ENCODE measurements around the gene PARD3.

PARD3 gene

DNA sequence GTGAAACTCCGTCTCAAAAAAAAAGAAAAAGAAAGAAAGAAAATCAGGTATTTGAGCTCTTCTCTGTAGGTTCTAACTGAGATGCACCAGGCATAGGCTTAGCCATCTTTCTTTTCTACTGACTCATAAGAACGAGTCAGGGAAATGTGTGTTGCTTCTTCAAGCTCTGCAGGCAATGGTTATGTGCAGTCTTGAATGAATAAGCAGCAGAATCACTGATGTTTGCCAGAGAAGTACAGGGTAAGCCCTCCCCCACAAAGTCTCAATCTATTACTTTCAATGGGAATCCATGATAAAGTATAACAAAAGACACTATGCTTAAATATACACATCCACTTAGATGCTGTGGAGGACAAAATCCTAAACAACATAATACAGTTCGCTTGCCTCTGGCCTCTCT is 239.2 kb downstream of the PARD3 start:
- no peaks in the 10 kb centered on the region for H3K36me3 Mint-ChIP-seq
- DNase-seq (ENCODE audit: low spot score in 2 of 2) (no peak), ATAC-seq (no peak)
- no peak overlapping the region for H3K4me3 Mint-ChIP-seq
- H3K27ac Mint-ChIP-seq: no peak overlapping the region
- H3K4me1 Mint-ChIP-seq: no peaks in the 10 kb centered on the region
- no peaks in the 10 kb centered on the region for H3K9me3 Mint-ChIP-seq

- ATAC-seq (no peak), DNase-seq (ENCODE audit: low spot score in 2 of 2) (no peak)
- Mint-ChIP-seq H3K36me3 (no peaks in the 10 kb centered on the region), H3K4me1 (no peaks in the 10 kb centered on the region), H3K9me3 (no peaks in the 10 kb centered on the region), H3K27ac (no peak overlapping the region), H3K4me3 (no peak overlapping the region)
These were observed 240.7 kb downstream of the PARD3 start for GRCh38 chr10:34574353-34574934.

- no peak for DNase-seq (ENCODE audit: low spot score in 2 of 2)
- H3K9me3 Mint-ChIP-seq: no peaks in the 10 kb centered on the region
- H3K4me1 Mint-ChIP-seq: no peaks in the 10 kb centered on the region
- H3K27ac Mint-ChIP-seq: no peak overlapping the region
- ATAC-seq: no peak
- H3K36me3 Mint-ChIP-seq: no peaks in the 10 kb centered on the region
- H3K4me3 Mint-ChIP-seq: no peak overlapping the region
These were observed 244.2 kb downstream of the PARD3 start for GRCh38 chr10:34570887-34571286.

DNA sequence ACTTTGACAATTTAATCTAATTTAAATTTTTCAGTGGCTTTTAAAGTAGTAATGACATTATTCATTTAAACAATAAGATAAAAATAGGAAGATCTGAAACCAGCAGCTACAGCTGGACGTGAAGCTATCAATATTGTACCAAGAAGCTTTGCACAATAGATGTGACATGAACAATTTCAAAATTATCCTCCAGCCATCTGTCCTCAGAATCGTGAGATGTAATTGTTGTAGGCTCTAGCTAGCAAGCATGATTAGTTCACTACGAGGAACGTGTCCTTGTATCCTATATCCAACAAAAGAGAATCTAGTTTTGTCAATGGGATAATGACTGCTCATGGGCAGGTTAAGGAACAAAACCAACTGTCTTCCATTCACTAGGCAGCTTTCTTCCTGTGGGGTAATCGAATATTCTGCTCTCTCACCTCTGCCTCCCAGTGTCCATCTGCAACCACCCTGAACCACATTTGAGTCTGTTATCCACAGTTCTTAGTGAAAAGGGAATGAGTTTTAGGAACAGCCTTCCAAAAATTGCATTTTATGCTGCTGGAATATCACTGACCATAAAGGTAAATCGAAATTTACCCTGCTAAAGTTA is 247.3 kb downstream of the PARD3 start:
- Mint-ChIP-seq H3K36me3 (no peaks in the 10 kb centered on the region), H3K9me3 (no peaks in the 10 kb centered on the region), H3K27ac (no peak overlapping the region), H3K4me3 (no peak overlapping the region), H3K4me1 (no peaks in the 10 kb centered on the region)
- ATAC-seq: no peak
- no peak for DNase-seq (ENCODE audit: low spot score in 2 of 2)

- H3K36me3 Mint-ChIP-seq: no peaks in the 10 kb centered on the region
- ATAC-seq (no peak), DNase-seq (ENCODE audit: low spot score in 2 of 2) (no peak)
- H3K4me1 Mint-ChIP-seq: no peaks in the 10 kb centered on the region
- H3K4me3 Mint-ChIP-seq: no peak overlapping the region
- no peaks in the 10 kb centered on the region for H3K9me3 Mint-ChIP-seq
- H3K27ac Mint-ChIP-seq: no peak overlapping the region
These were observed 249.2 kb downstream of the PARD3 start for GRCh38 chr10:34565934-34566333.

DNA sequence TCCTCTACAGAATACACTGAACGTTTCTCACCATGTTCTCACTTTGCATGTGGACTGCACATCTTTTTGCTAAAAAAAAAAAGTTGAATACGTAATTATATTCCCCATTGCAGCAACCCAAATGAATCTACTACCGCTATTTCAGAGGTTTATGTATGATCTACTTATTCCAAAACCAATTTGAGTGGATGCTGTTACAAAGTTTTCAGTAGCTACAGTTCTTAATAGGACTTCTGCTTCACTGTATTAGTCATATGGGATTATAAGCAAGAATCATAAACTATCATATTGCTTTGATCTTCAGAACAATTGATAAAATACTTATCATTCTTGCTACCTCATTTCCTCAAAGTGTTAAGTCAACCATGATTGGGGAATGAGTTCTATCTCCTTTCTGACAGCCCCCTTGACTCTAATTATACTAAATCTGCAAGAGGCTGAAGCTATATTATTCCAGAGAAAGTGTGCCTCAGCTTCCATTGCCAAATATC is 257.0 kb downstream of the PARD3 start:
- DNase-seq (ENCODE audit: low spot score in 2 of 2) (no peak), ATAC-seq (no peak)
- Mint-ChIP-seq H3K4me3 (no peak overlapping the region), H3K4me1 (no peaks in the 10 kb centered on the region), H3K27ac (no peak overlapping the region), H3K9me3 (no peaks in the 10 kb centered on the region), H3K36me3 (no peaks in the 10 kb centered on the region)

- ATAC-seq: no peak
- Mint-ChIP-seq H3K4me3 (no peak overlapping the region), H3K9me3 (no peaks in the 10 kb centered on the region), H3K36me3 (no peaks in the 10 kb centered on the region), H3K4me1 (no peaks in the 10 kb centered on the region), H3K27ac (no peak overlapping the region)
- DNase-seq (ENCODE audit: low spot score in 2 of 2): no peak
These were observed 257.9 kb downstream of the PARD3 start for GRCh38 chr10:34557173-34557572.

DNA sequence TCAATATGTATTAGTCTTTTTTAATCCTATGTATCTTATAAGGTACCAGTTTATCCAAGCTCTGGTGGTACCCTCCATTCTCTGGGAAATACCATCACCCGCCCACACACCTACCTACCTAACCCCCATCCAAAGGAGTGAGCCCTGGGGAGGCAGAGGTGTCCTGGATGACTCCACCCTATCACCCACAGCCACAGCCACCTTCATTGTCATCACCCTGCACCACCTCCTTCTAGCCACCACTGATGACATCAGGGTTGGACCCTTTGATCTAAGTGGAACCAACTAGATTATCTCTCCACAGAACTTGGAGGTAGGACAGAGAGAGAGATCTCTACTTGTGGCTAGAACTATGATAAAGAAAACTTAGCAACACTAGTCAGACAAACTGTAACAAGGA is 259.4 kb downstream of the PARD3 start:
- Mint-ChIP-seq H3K4me3 (no peak overlapping the region), H3K27ac (no peak overlapping the region)

DNA sequence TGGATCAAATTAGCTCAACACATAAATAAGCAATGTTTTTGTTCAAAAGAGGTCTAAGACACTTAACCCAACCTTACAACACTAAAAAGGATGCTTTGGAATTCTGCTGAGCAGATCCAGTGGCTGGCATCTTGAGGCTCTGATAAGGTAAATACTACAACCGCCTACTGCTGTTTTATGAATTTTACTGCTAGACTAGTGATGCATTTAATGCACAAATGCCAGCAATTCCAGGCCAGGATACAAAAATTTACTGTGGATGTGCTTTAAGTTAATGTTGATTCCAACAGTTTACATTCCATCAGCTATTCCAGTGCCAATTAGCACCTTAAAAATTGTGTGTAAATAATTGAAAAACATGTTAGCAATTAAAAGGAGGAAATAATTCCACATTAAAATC is 261.3 kb downstream of the PARD3 start:
- Mint-ChIP-seq H3K9me3 (peaks cover 3% of the 10 kb centered on the region), H3K27ac (no peak overlapping the region)

More for the DNA sequence above, 259.4 kb downstream of the PARD3 start:
- Mint-ChIP-seq H3K4me1 (no peaks in the 10 kb centered on the region), H3K36me3 (no peaks in the 10 kb centered on the region), H3K9me3 (peaks cover 3% of the 10 kb centered on the region)
- DNase-seq (ENCODE audit: low spot score in 2 of 2) (no peak), ATAC-seq (no peak)

GRCh38 chr10:34551295-34551694 is 263.8 kb downstream of the PARD3 start:
- DNase-seq (ENCODE audit: low spot score in 2 of 2): no peak

More for the DNA sequence above, 261.3 kb downstream of the PARD3 start:
- H3K36me3 Mint-ChIP-seq: no peaks in the 10 kb centered on the region
- H3K4me3 Mint-ChIP-seq: no peak overlapping the region
- no peaks in the 10 kb centered on the region for H3K4me1 Mint-ChIP-seq
- no peak for ATAC-seq
- DNase-seq (ENCODE audit: low spot score in 2 of 2): no peak

DNA sequence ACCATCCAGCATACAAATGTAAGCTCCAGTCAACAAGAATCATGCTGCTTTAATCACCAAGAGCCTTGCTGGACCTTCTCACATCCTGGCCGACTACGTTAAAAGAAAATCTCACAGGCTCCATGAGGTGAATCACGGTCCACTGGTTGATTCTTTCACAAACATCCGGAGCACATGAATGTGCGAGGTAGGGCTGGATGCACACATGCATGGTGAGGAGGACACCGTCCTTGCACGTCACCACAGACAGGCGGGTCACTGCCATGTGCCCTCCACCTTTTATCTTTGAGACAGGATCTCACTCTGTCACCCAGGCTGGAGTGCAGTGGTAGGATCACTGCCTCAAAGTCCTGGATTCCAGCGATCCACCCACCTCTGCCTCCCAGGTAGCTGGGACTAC is 265.1 kb downstream of the PARD3 start:
- ATAC-seq (no peak), DNase-seq (ENCODE audit: low spot score in 2 of 2) (no peak)
- Mint-ChIP-seq H3K9me3 (peaks cover 3% of the 10 kb centered on the region), H3K4me1 (no peaks in the 10 kb centered on the region), H3K36me3 (no peaks in the 10 kb centered on the region), H3K4me3 (no peak overlapping the region), H3K27ac (no peak overlapping the region)

More at GRCh38 chr10:34551295-34551694, 263.8 kb downstream of the PARD3 start:
- no peaks in the 10 kb centered on the region for H3K36me3 Mint-ChIP-seq
- peaks cover 3% of the 10 kb centered on the region for H3K9me3 Mint-ChIP-seq
- no peak for ATAC-seq
- H3K4me3 Mint-ChIP-seq: no peak overlapping the region
- H3K27ac Mint-ChIP-seq: no peak overlapping the region
- no peaks in the 10 kb centered on the region for H3K4me1 Mint-ChIP-seq

DNA sequence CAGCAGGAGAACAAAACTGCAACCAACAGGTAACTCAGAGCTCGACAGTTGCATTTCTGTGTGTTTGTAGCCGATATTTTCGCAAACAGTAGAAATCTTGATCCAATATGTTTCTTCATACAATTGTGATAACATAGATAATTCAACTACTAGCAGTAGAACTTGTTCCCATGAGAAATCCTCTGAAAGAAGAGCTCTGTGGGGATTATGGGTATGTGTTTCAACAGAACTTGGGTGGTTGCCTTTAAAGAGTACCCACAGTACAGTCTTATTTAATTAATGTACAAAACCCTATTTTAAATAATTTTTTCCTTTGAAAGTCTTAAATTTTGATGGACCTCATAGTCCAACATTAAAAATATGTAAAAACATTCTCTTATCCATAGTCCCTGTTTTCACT is 266.1 kb downstream of the PARD3 start:
- Mint-ChIP-seq H3K9me3 (peaks cover 3% of the 10 kb centered on the region), H3K27ac (no peak overlapping the region), H3K4me1 (no peaks in the 10 kb centered on the region), H3K4me3 (no peak overlapping the region), H3K36me3 (no peaks in the 10 kb centered on the region)
- no peak for ATAC-seq
- DNase-seq (ENCODE audit: low spot score in 2 of 2): no peak

- no peaks in the 10 kb centered on the region for H3K36me3 Mint-ChIP-seq
- no peak overlapping the region for H3K27ac Mint-ChIP-seq
- no peak for ATAC-seq
- H3K9me3 Mint-ChIP-seq: peaks cover 3% of the 10 kb centered on the region
- no peak for DNase-seq (ENCODE audit: low spot score in 2 of 2)
- H3K4me1 Mint-ChIP-seq: no peaks in the 10 kb centered on the region
- H3K4me3 Mint-ChIP-seq: no peak overlapping the region
These were observed 266.6 kb downstream of the PARD3 start for GRCh38 chr10:34548466-34548865.

DNA sequence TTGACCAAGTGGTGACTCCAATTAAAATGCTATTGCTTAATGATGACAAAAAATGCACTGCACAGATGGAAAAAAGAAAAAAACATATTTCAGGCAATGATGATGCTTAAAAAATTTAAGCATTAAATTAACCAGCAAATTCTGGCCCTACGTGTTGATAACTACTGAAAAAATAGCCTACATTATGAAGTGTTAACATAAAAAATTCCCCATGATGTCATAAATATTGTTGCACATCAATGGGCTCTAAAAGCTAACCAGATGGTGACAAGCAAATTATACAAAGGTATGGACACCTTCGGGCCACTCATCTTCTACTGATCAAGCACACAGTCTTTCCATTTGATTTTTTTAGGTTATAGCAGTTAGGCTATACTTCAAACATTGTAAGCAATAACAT is 267.4 kb downstream of the PARD3 start:
- H3K9me3 Mint-ChIP-seq: peaks cover 3% of the 10 kb centered on the region
- no peaks in the 10 kb centered on the region for H3K4me1 Mint-ChIP-seq
- no peak overlapping the region for H3K4me3 Mint-ChIP-seq
- ATAC-seq (no peak), DNase-seq (ENCODE audit: low spot score in 2 of 2) (no peak)
- H3K36me3 Mint-ChIP-seq: no peaks in the 10 kb centered on the region
- H3K27ac Mint-ChIP-seq: no peak overlapping the region

GRCh38 chr10:34547291-34547690 is 267.8 kb downstream of the PARD3 start:
- Mint-ChIP-seq H3K36me3 (no peaks in the 10 kb centered on the region), H3K27ac (no peak overlapping the region), H3K4me1 (no peaks in the 10 kb centered on the region), H3K4me3 (no peak overlapping the region), H3K9me3 (peaks cover 3% of the 10 kb centered on the region)
- DNase-seq (ENCODE audit: low spot score in 2 of 2) (no peak), ATAC-seq (no peak)

DNA sequence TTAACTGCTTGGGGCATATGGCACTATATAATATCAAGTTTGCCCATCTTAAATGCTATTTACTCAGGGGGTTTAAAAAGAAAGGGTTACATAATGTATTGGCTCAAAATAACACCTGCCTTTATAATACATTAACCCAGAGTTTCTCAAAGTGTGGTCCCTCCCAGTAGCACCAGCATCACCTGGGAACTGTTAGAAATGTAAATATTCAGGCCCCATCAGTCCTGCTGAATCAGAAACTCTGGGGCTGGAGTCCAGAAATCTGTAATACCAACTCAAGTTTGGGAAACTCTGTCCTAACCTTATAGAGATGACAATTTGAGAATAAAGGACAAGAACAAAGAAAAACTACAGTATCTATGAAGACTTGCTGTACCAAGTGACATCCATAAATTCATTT is 270.7 kb downstream of the PARD3 start:
- Mint-ChIP-seq H3K9me3 (no peaks in the 10 kb centered on the region), H3K4me3 (no peak overlapping the region), H3K36me3 (no peaks in the 10 kb centered on the region), H3K4me1 (no peaks in the 10 kb centered on the region), H3K27ac (no peak overlapping the region)
- ATAC-seq (no peak), DNase-seq (ENCODE audit: low spot score in 2 of 2) (no peak)

Measured in stimulated activated effector memory CD8-positive, alpha-beta T cell treated with anti-CD3 and anti-CD28 coated beads, Interleukin-12 subunit alpha, Interleukin-12 subunit beta, amount 100 ng/mL, for 72 hours (primary cell).